Measurements from ENCODE around the gene CARD11. TPM values are rescaled to one million over a fixed set of nuclear protein-coding genes. Genes with fewer than 3 reads are reported as not detected.
A peak's percentile ranks its signal among the peaks of the same experiment; 100 is the strongest.

The CARD11 gene
- total and polyA plus RNA-seq, 2 of the 13 experiments (the other 11 are each of a cell fraction or from before 2014, with no cell fraction given) = 0.04 TPM; not detected in 1

- intact Hi-C loops (cut with micrococcal nuclease; ENCODE audit: unreplicated experiment) = no loop called here
- DNase-seq (ENCODE audit: low spot score) (no peak), FAIRE-seq (no peak), ATAC-seq (no peak)
- POLR2A ChIA-PET = no interaction called here
- no TSS peak for BruUV-seq (replicated peaks)
- Histone ChIP-seq H3K36me3 (replicated peaks in 1 of 2; ENCODE audit: control insufficient read depth in 1 of 2, insufficient read depth in 2 of 2, low read length in 2 of 2) (no peaks in the 10 kb centered on the region), H3K27ac (ENCODE audit: extremely low read length, insufficient read depth, low read length) (no peak overlapping the region), H4K20me1 (ENCODE audit: insufficient read depth, low read length) (no peaks in the 10 kb centered on the region), H2AFZ (ENCODE audit: low read length) (no peak overlapping the region), H3K9me3 (ENCODE audit: low read length) (peaks cover 5% of the 10 kb centered on the region; the same call in 1 of the 2 replicates), H3K4me2 (ENCODE audit: low read depth, low read length) (peak overlapping the region; percentile 54), H3K27me3 (ENCODE audit: control insufficient read depth in 1 of 2, insufficient read depth in 2 of 2, low read length in 2 of 2) (peaks cover 5 to 32% of the 10 kb centered on the region in 2 experiments; a peak in 3 of 5 replicates), H3K4me1 (ENCODE audit: insufficient read depth, low read length) (peaks cover 16% of the 10 kb centered on the region), H3K9ac (ENCODE audit: insufficient read depth, low read depth, low read length) (no peak overlapping the region), H3K4me3 (replicated peaks in 1 of 3; ENCODE audit: insufficient read depth in 1 of 3, low read depth in 2 of 3, low read length in 3 of 3) (peak overlapping the region in 1 of 3 experiments; percentile 0; a peak in 1 of 6 replicates), H3K79me2 (ENCODE audit: insufficient read depth, low read length) (no peaks in the 10 kb centered on the region)
- WGBS (ENCODE audit: low lambda C conversion rate) = 16% methylated on average over 9 of the region's 9 CpGs
- in situ Hi-C loops (cut with HindIII; ENCODE audit: extremely low pct_ligation_motif_present, low pct_unique_long_range_greater_than_20kb) = no loop called here
- CTCF ChIA-PET (ENCODE audit: low intra/inter-chr PET ratio, low total read pairs) = no interaction called here
- TF ChIP-seq SP2 (CRISPR knock-in tag; IDR thresholded peaks at IDR 0.05) = no peak
Observed at GRCh38 chr7:3057066-3057420, 13.4 kb upstream of the CARD11 start.

GRCh38 chr7:3056234-3057065 is 12.8 kb upstream of the CARD11 start:
- Histone ChIP-seq H3K4me3 (replicated peaks in 1 of 3; ENCODE audit: insufficient read depth in 1 of 3, low read depth in 2 of 3, low read length in 3 of 3) (peak overlapping the region in 1 of 3 experiments; percentile 0; a peak in 1 of 6 replicates), H2AFZ (ENCODE audit: low read length) (no peak overlapping the region), H3K36me3 (replicated peaks in 1 of 2; ENCODE audit: control insufficient read depth in 1 of 2, insufficient read depth in 2 of 2, low read length in 2 of 2) (no peaks in the 10 kb centered on the region), H3K79me2 (ENCODE audit: insufficient read depth, low read length) (no peaks in the 10 kb centered on the region), H3K4me2 (ENCODE audit: low read depth, low read length) (peak overlapping the region; percentile 54), H3K27me3 (ENCODE audit: control insufficient read depth in 1 of 2, insufficient read depth in 2 of 2, low read length in 2 of 2) (peaks cover 5 to 32% of the 10 kb centered on the region in 2 experiments; a peak in 3 of 5 replicates), H3K9me3 (ENCODE audit: low read length) (peaks cover 5% of the 10 kb centered on the region; the same call in 1 of the 2 replicates), H3K4me1 (ENCODE audit: insufficient read depth, low read length) (peaks cover 16% of the 10 kb centered on the region), H3K27ac (ENCODE audit: extremely low read length, insufficient read depth, low read length) (no peak overlapping the region), H3K9ac (ENCODE audit: insufficient read depth, low read depth, low read length) (no peak overlapping the region), H4K20me1 (ENCODE audit: insufficient read depth, low read length) (no peaks in the 10 kb centered on the region)
- FAIRE-seq = no peak
- intact Hi-C loops (cut with micrococcal nuclease; ENCODE audit: unreplicated experiment) = no loop called here
- no peak for ATAC-seq
- BruUV-seq (replicated peaks) = no TSS peak
- TF ChIP-seq TSC22D2 (CRISPR knock-in tag; IDR thresholded peaks at IDR 0.05; ENCODE audit: borderline replicate concordance) = no peak
- ChIA-PET POLR2A (no interaction called here), CTCF (ENCODE audit: low intra/inter-chr PET ratio, low total read pairs) (no interaction called here)
- WGBS (ENCODE audit: low lambda C conversion rate) = 14% methylated on average over 23 of the region's 24 CpGs
- no peak for DNase-seq (ENCODE audit: low spot score)
- in situ Hi-C loops (cut with HindIII; ENCODE audit: extremely low pct_ligation_motif_present, low pct_unique_long_range_greater_than_20kb) = no loop called here
